IPS-11a (cell line): ENCODE data around the gene CCDC180.
"Not testable (repeated sequence)": the region's sequence is repeated elsewhere in the genome, so short reads cannot be mapped to it uniquely, and the experiment has no call there.

Source experiments
- H3K4me3 ChIP-seq: one replicate; pipeline ENCODE4 v1.5.1; 2013; ENCODE audit warnings: low read depth, low read length, control low read depth

Gene CCDC180

GRCh38 chr9:97310896-97311295 lies 3.4 kb downstream of the CCDC180 start:
- no peak overlapping the region for H3K4me3 ChIP-seq

- H3K4me3 ChIP-seq = no peak overlapping the region
Observed at GRCh38 chr9:97311798-97312500, 4.5 kb downstream of the CCDC180 start.

- H3K4me3 ChIP-seq = no peak overlapping the region
Observed at GRCh38 chr9:97312556-97312955, 5.1 kb downstream of the CCDC180 start.

GRCh38 chr9:97313243-97313642 lies 5.8 kb downstream of the CCDC180 start:
- H3K4me3 ChIP-seq = no peak overlapping the region

- H3K4me3 ChIP-seq = no peak overlapping the region
Observed at GRCh38 chr9:97313746-97314145, 6.3 kb downstream of the CCDC180 start.

- no peak overlapping the region for H3K4me3 ChIP-seq
Observed at GRCh38 chr9:97314503-97314902, 7.0 kb downstream of the CCDC180 start.

GRCh38 chr9:97315550-97315949 lies 8.1 kb downstream of the CCDC180 start:
- H3K4me3 ChIP-seq = no peak overlapping the region

GRCh38 chr9:97316904-97317303 lies 9.4 kb downstream of the CCDC180 start:
- H3K4me3 ChIP-seq = no peak overlapping the region

GRCh38 chr9:97318433-97318832 lies 11.0 kb downstream of the CCDC180 start:
- H3K4me3 ChIP-seq = no peak overlapping the region

GRCh38 chr9:97319395-97319794 lies 11.9 kb downstream of the CCDC180 start:
- H3K4me3 ChIP-seq = no peak overlapping the region

- H3K4me3 ChIP-seq = no peak overlapping the region
Observed at GRCh38 chr9:97320080-97320642, 12.7 kb downstream of the CCDC180 start.

- no peak overlapping the region for H3K4me3 ChIP-seq
Observed at GRCh38 chr9:97321251-97321650, 13.8 kb downstream of the CCDC180 start.

GRCh38 chr9:97321691-97322090 lies 14.2 kb downstream of the CCDC180 start:
- no peak overlapping the region for H3K4me3 ChIP-seq

- H3K4me3 ChIP-seq = no peak overlapping the region
Observed at GRCh38 chr9:97322105-97322504, 14.6 kb downstream of the CCDC180 start.

- no peak overlapping the region for H3K4me3 ChIP-seq
Observed at GRCh38 chr9:97324954-97325353, 17.5 kb downstream of the CCDC180 start.

GRCh38 chr9:97327562-97327961 lies 20.1 kb downstream of the CCDC180 start:
- no peak overlapping the region for H3K4me3 ChIP-seq

GRCh38 chr9:97332993-97333392 lies 25.5 kb downstream of the CCDC180 start:
- no peak overlapping the region for H3K4me3 ChIP-seq

- H3K4me3 ChIP-seq = not testable (repeated sequence)
Observed at GRCh38 chr9:97335622-97336021, 28.2 kb downstream of the CCDC180 start.

- no peak overlapping the region for H3K4me3 ChIP-seq
Observed at GRCh38 chr9:97348871-97349270, 41.4 kb downstream of the CCDC180 start.

GRCh38 chr9:97349400-97349799 lies 41.9 kb downstream of the CCDC180 start:
- H3K4me3 ChIP-seq = no peak overlapping the region

- no peak overlapping the region for H3K4me3 ChIP-seq
Observed at GRCh38 chr9:97354637-97355036, 47.2 kb downstream of the CCDC180 start.

GRCh38 chr9:97357056-97357455 lies 49.6 kb downstream of the CCDC180 start:
- no peak overlapping the region for H3K4me3 ChIP-seq
